Measurements from ENCODE around the gene THSD4. TPM values are rescaled to one million over a fixed set of nuclear protein-coding genes. Genes with fewer than 3 reads are reported as not detected.
"Not testable (repeated sequence)": the region's sequence is repeated elsewhere in the genome, so short reads cannot be mapped to it uniquely, and the experiment has no call there.

Gene THSD4
- total RNA-seq, 5 donors from 2014 or later (not counting 1 experiment from before 2014, with no cell fraction given) = 0.03 to 0.23 (median 0.18) TPM; not detected in 2

- ChIA-PET CTCF (interaction anchor here in 1 of 2 donors (1.9 kb wide), 1 partner anchor 47 kb away, joined by 7 read pairs; no protein-coding TSS in a partner anchor), POLR2A (no interaction called here)
- no peak overlapping the region for H3K27ac Mint-ChIP-seq
- H3K4me1 Mint-ChIP-seq = no peaks in the 10 kb centered on the region
- no peaks in the 10 kb centered on the region for H3K4me1 ChIP-seq (ENCODE audit: control insufficient read depth in 1 of 2, extremely low read depth in 1 of 2, insufficient read depth in 2 of 2, low read length in 2 of 2)
- no peak overlapping the region for H3K4me3 ChIP-seq (ENCODE audit: control insufficient read depth in 1 of 2, extremely low read depth in 1 of 2, low read length in 1 of 2)
- 83% methylated on average over 1 of the region's 1 CpG for WGBS (ENCODE audit: insufficient coverage)
- no peaks in the 10 kb centered on the region for H3K9me3 ChIP-seq
- no peak for DNase-seq
- no peak for ATAC-seq (replicated peaks in 1 of 4)
- H3K36me3 ChIP-seq (ENCODE audit: control insufficient read depth in 2 of 2, extremely low read depth in 1 of 2, insufficient read depth in 1 of 2, low read length in 1 of 2) = no peaks in the 10 kb centered on the region
- no peak overlapping the region for H3K4me3 Mint-ChIP-seq
- H3K27me3 Mint-ChIP-seq = no peaks in the 10 kb centered on the region
- no peaks in the 10 kb centered on the region for H3K36me3 Mint-ChIP-seq
- peaks cover 0 to 3% (median 0%) of the 10 kb centered on the region in 3 donors for H3K9me3 Mint-ChIP-seq
- no peak overlapping the region for H3K27ac ChIP-seq (ENCODE audit: low read length)
- peaks cover 0 to 4% of the 10 kb centered on the region in 2 experiments for H3K27me3 ChIP-seq (replicated peaks in 1 of 2; ENCODE audit: control insufficient read depth in 2 of 2, extremely low read depth in 1 of 2, insufficient read depth in 2 of 2, low read length in 1 of 2)
Observed at GRCh38 chr15:71433402-71433801, 318.1 kb downstream of the THSD4 start.

- H3K4me1 Mint-ChIP-seq = no peaks in the 10 kb centered on the region
- CTCF ChIA-PET = interaction anchor here in 1 of 2 donors (1.9 kb wide), 1 partner anchor 48 kb away, joined by 7 read pairs; no protein-coding TSS in a partner anchor
- H3K27ac ChIP-seq (ENCODE audit: low read length) = no peak overlapping the region
- POLR2A ChIA-PET = no interaction called here
- no peaks in the 10 kb centered on the region for H3K9me3 ChIP-seq
- DNase-seq = no peak
- no peaks in the 10 kb centered on the region for H3K36me3 Mint-ChIP-seq
- no peak overlapping the region for H3K4me3 ChIP-seq (ENCODE audit: control insufficient read depth in 1 of 2, extremely low read depth in 1 of 2, low read length in 1 of 2)
- H3K27me3 Mint-ChIP-seq = no peaks in the 10 kb centered on the region
- H3K27ac Mint-ChIP-seq = no peak overlapping the region
- no peaks in the 10 kb centered on the region for H3K4me1 ChIP-seq (ENCODE audit: control insufficient read depth in 1 of 2, extremely low read depth in 1 of 2, insufficient read depth in 2 of 2, low read length in 2 of 2)
- no CpG with 5 or more reads among the region's 2 CpGs for WGBS (ENCODE audit: insufficient coverage)
- ATAC-seq (replicated peaks in 1 of 4) = no peak
- H3K9me3 Mint-ChIP-seq = peaks cover 0 to 3% (median 0%) of the 10 kb centered on the region in 3 donors
- H3K4me3 Mint-ChIP-seq = no peak overlapping the region
- H3K36me3 ChIP-seq (ENCODE audit: control insufficient read depth in 2 of 2, extremely low read depth in 1 of 2, insufficient read depth in 1 of 2, low read length in 1 of 2) = no peaks in the 10 kb centered on the region
- peaks cover 0 to 4% of the 10 kb centered on the region in 2 experiments for H3K27me3 ChIP-seq (replicated peaks in 1 of 2; ENCODE audit: control insufficient read depth in 2 of 2, extremely low read depth in 1 of 2, insufficient read depth in 2 of 2, low read length in 1 of 2)
Observed at GRCh38 chr15:71434774-71435173, 319.5 kb downstream of the THSD4 start.

- no peak overlapping the region for H3K4me3 ChIP-seq (ENCODE audit: control insufficient read depth in 1 of 2, extremely low read depth in 1 of 2, low read length in 1 of 2)
- H3K36me3 ChIP-seq (ENCODE audit: control insufficient read depth in 2 of 2, extremely low read depth in 1 of 2, insufficient read depth in 1 of 2, low read length in 1 of 2) = no peaks in the 10 kb centered on the region
- H3K9me3 Mint-ChIP-seq = peaks cover 0 to 3% (median 0%) of the 10 kb centered on the region in 3 donors
- H3K4me1 Mint-ChIP-seq = no peaks in the 10 kb centered on the region
- DNase-seq (no peak), ATAC-seq (replicated peaks in 1 of 4) (no peak)
- no peaks in the 10 kb centered on the region for H3K36me3 Mint-ChIP-seq
- POLR2A ChIA-PET = no interaction called here
- no peak overlapping the region for H3K27ac Mint-ChIP-seq
- WGBS (ENCODE audit: insufficient coverage) = 80% methylated on average over 2 of the region's 6 CpGs
- H3K27me3 ChIP-seq (replicated peaks in 1 of 2; ENCODE audit: control insufficient read depth in 2 of 2, extremely low read depth in 1 of 2, insufficient read depth in 2 of 2, low read length in 1 of 2) = peaks cover 0 to 4% of the 10 kb centered on the region in 2 experiments
- CTCF ChIA-PET = no interaction called here
- H3K4me3 Mint-ChIP-seq = no peak overlapping the region
- H3K27ac ChIP-seq (ENCODE audit: low read length) = no peak overlapping the region
- H3K27me3 Mint-ChIP-seq = no peaks in the 10 kb centered on the region
- H3K4me1 ChIP-seq (ENCODE audit: control insufficient read depth in 1 of 2, extremely low read depth in 1 of 2, insufficient read depth in 2 of 2, low read length in 2 of 2) = no peaks in the 10 kb centered on the region
- no peaks in the 10 kb centered on the region for H3K9me3 ChIP-seq
Observed at GRCh38 chr15:71435552-71435951, 320.3 kb downstream of the THSD4 start.

GRCh38 chr15:71436854-71437253 is 321.6 kb downstream of the THSD4 start:
- H3K4me3 Mint-ChIP-seq = no peak overlapping the region
- H3K36me3 Mint-ChIP-seq = no peaks in the 10 kb centered on the region
- peaks cover 0 to 5% of the 10 kb centered on the region in 2 donors for H3K27me3 Mint-ChIP-seq
- no peak overlapping the region for H3K27ac Mint-ChIP-seq
- no peak overlapping the region for H3K4me3 ChIP-seq (ENCODE audit: control insufficient read depth in 1 of 2, extremely low read depth in 1 of 2, low read length in 1 of 2)
- no peak overlapping the region for H3K27ac ChIP-seq (ENCODE audit: low read length)
- no peaks in the 10 kb centered on the region for H3K4me1 Mint-ChIP-seq
- no peaks in the 10 kb centered on the region for H3K4me1 ChIP-seq (ENCODE audit: control insufficient read depth in 1 of 2, extremely low read depth in 1 of 2, insufficient read depth in 2 of 2, low read length in 2 of 2)
- no peaks in the 10 kb centered on the region for H3K9me3 ChIP-seq
- DNase-seq (no peak), ATAC-seq (replicated peaks in 1 of 4) (no peak)
- H3K9me3 Mint-ChIP-seq = peaks cover 0 to 3% (median 0%) of the 10 kb centered on the region in 3 donors
- POLR2A ChIA-PET = no interaction called here
- H3K36me3 ChIP-seq (ENCODE audit: control insufficient read depth in 2 of 2, extremely low read depth in 1 of 2, insufficient read depth in 1 of 2, low read length in 1 of 2) = no peaks in the 10 kb centered on the region
- CTCF ChIA-PET = no interaction called here
- H3K27me3 ChIP-seq (replicated peaks in 1 of 2; ENCODE audit: control insufficient read depth in 2 of 2, extremely low read depth in 1 of 2, insufficient read depth in 2 of 2, low read length in 1 of 2) = peaks cover 0 to 4% of the 10 kb centered on the region in 2 experiments
- WGBS (ENCODE audit: insufficient coverage) = 93% methylated on average over 2 of the region's 3 CpGs

- Mint-ChIP-seq H3K9me3 (peaks cover 0 to 3% (median 0%) of the 10 kb centered on the region in 3 donors), H3K4me3 (no peak overlapping the region), H3K27ac (no peak overlapping the region), H3K27me3 (peaks cover 0 to 5% of the 10 kb centered on the region in 2 donors), H3K36me3 (no peaks in the 10 kb centered on the region), H3K4me1 (no peaks in the 10 kb centered on the region)
- Histone ChIP-seq H3K27me3 (replicated peaks in 1 of 2; ENCODE audit: control insufficient read depth in 2 of 2, extremely low read depth in 1 of 2, insufficient read depth in 2 of 2, low read length in 1 of 2) (peaks cover 0 to 4% of the 10 kb centered on the region in 2 experiments), H3K9me3 (no peaks in the 10 kb centered on the region), H3K36me3 (ENCODE audit: control insufficient read depth in 2 of 2, extremely low read depth in 1 of 2, insufficient read depth in 1 of 2, low read length in 1 of 2) (no peaks in the 10 kb centered on the region), H3K4me1 (ENCODE audit: control insufficient read depth in 1 of 2, extremely low read depth in 1 of 2, insufficient read depth in 2 of 2, low read length in 2 of 2) (no peaks in the 10 kb centered on the region), H3K27ac (ENCODE audit: low read length) (no peak overlapping the region), H3K4me3 (ENCODE audit: control insufficient read depth in 1 of 2, extremely low read depth in 1 of 2, low read length in 1 of 2) (no peak overlapping the region)
- no peak for DNase-seq
- ChIA-PET CTCF (no interaction called here), POLR2A (no interaction called here)
- 20% methylated on average over 1 of the region's 3 CpGs for WGBS (ENCODE audit: insufficient coverage)
- no peak for ATAC-seq (replicated peaks in 1 of 4)
Observed at GRCh38 chr15:71437404-71437803, 322.1 kb downstream of the THSD4 start.

- Mint-ChIP-seq H3K9me3 (peaks cover 0 to 3% (median 0%) of the 10 kb centered on the region in 3 donors), H3K27ac (no peak overlapping the region), H3K4me3 (no peak overlapping the region), H3K36me3 (no peaks in the 10 kb centered on the region), H3K4me1 (no peaks in the 10 kb centered on the region), H3K27me3 (peaks cover 0 to 8% of the 10 kb centered on the region in 2 donors)
- peaks cover 0 to 4% of the 10 kb centered on the region in 2 experiments for H3K27me3 ChIP-seq (replicated peaks in 1 of 2; ENCODE audit: control insufficient read depth in 2 of 2, extremely low read depth in 1 of 2, insufficient read depth in 2 of 2, low read length in 1 of 2)
- no peaks in the 10 kb centered on the region for H3K36me3 ChIP-seq (ENCODE audit: control insufficient read depth in 2 of 2, extremely low read depth in 1 of 2, insufficient read depth in 1 of 2, low read length in 1 of 2)
- H3K4me1 ChIP-seq (ENCODE audit: control insufficient read depth in 1 of 2, extremely low read depth in 1 of 2, insufficient read depth in 2 of 2, low read length in 2 of 2) = no peaks in the 10 kb centered on the region
- ATAC-seq (replicated peaks in 1 of 4) = no peak
- WGBS (ENCODE audit: insufficient coverage) = no CpG with 5 or more reads among the region's 4 CpGs
- H3K9me3 ChIP-seq = no peaks in the 10 kb centered on the region
- H3K27ac ChIP-seq (ENCODE audit: low read length) = no peak overlapping the region
- H3K4me3 ChIP-seq (ENCODE audit: control insufficient read depth in 1 of 2, extremely low read depth in 1 of 2, low read length in 1 of 2) = no peak overlapping the region
- DNase-seq = no peak
- ChIA-PET CTCF (no interaction called here), POLR2A (no interaction called here)
Observed at GRCh38 chr15:71437919-71438318, 322.6 kb downstream of the THSD4 start.

GRCh38 chr15:71439478-71439877 is 324.2 kb downstream of the THSD4 start:
- H3K27ac ChIP-seq (ENCODE audit: low read length); H3K4me3 ChIP-seq (ENCODE audit: control insufficient read depth in 1 of 2, extremely low read depth in 1 of 2, low read length in 1 of 2); H3K9me3 Mint-ChIP-seq; H3K36me3 Mint-ChIP-seq; H3K4me1 Mint-ChIP-seq; POLR2A ChIA-PET; ATAC-seq (replicated peaks in 1 of 4); H3K9me3 ChIP-seq; DNase-seq; H3K36me3 ChIP-seq (ENCODE audit: control insufficient read depth in 2 of 2, extremely low read depth in 1 of 2, insufficient read depth in 1 of 2, low read length in 1 of 2); H3K27me3 ChIP-seq (replicated peaks in 1 of 2; ENCODE audit: control insufficient read depth in 2 of 2, extremely low read depth in 1 of 2, insufficient read depth in 2 of 2, low read length in 1 of 2); H3K27ac Mint-ChIP-seq; H3K4me3 Mint-ChIP-seq; H3K4me1 ChIP-seq (ENCODE audit: control insufficient read depth in 1 of 2, extremely low read depth in 1 of 2, insufficient read depth in 2 of 2, low read length in 2 of 2): not testable (repeated sequence)
- WGBS (ENCODE audit: insufficient coverage) = no CpG with 5 or more reads among the region's 2 CpGs
- peaks cover 0 to 14% of the 10 kb centered on the region in 2 donors for H3K27me3 Mint-ChIP-seq
- CTCF ChIA-PET = interaction anchor here in 1 of 2 donors (2.8 kb wide), 1 partner anchor 53 kb away, joined by 18 read pairs; no protein-coding TSS in a partner anchor

All from T-cell (primary cell).